Measurements from ENCODE around the gene TMEM215. TPM values are rescaled to one million over a fixed set of nuclear protein-coding genes. Genes with fewer than 3 reads are reported as not detected.

Gene TMEM215
- not detected for polyA plus RNA-seq (2013, experiment 1 of 4)
- 0.07 TPM for polyA plus RNA-seq (2013, experiment 2 of 4)
- 0.11 TPM for polyA plus RNA-seq (2013, experiment 3 of 4)
- polyA plus RNA-seq (2013, experiment 4 of 4) = not detected

- H3K36me3 ChIP-seq (ENCODE audit: control insufficient read depth, insufficient read depth, low read length) = no peaks in the 10 kb centered on the region
- H3K4me1 ChIP-seq (ENCODE audit: control insufficient read depth, insufficient read depth, low read length) = peaks cover 4% of the 10 kb centered on the region
- no peak within 1 kb of the TSS for H3K27ac ChIP-seq (ENCODE audit: insufficient read depth, low read depth, low read length, poor library complexity, severe bottlenecking)
- H3K27me3 ChIP-seq (ENCODE audit: control insufficient read depth, insufficient read depth, low read length, poor library complexity, severe bottlenecking) = peaks cover 95% of the 10 kb centered on the region
- peak within 1 kb of the TSS; percentile 48 for H3K4me3 ChIP-seq (ENCODE audit: insufficient read depth, low read depth, low read length)
- no peaks in the 10 kb centered on the region for H3K9me3 ChIP-seq (ENCODE audit: control insufficient read depth, low read length)
- WGBS, 2 experiments = 0 to 1% methylated on average over 59 of the region's 59 CpGs
Observed at GRCh38 chr9:32783168-32783891, at the start of gene TMEM215. TMEM215 (plus strand) TSS chr9:32783540; CDS start chr9:32784184, 644 bp downstream.

GRCh38 chr9:32735476-32735875 is 47.9 kb upstream of the TMEM215 start:
- Histone ChIP-seq H3K27me3 (ENCODE audit: control insufficient read depth, insufficient read depth, low read length, poor library complexity, severe bottlenecking) (no peaks in the 10 kb centered on the region), H3K9me3 (ENCODE audit: control insufficient read depth, low read length) (no peaks in the 10 kb centered on the region), H3K4me1 (ENCODE audit: control insufficient read depth, insufficient read depth, low read length) (no peaks in the 10 kb centered on the region), H3K4me3 (ENCODE audit: insufficient read depth, low read depth, low read length) (no peak overlapping the region), H3K27ac (ENCODE audit: insufficient read depth, low read depth, low read length, poor library complexity, severe bottlenecking) (no peak overlapping the region), H3K36me3 (ENCODE audit: control insufficient read depth, insufficient read depth, low read length) (no peaks in the 10 kb centered on the region)
- WGBS, 2 experiments = 89 to 96% methylated on average over 3 of the region's 3 CpGs

GRCh38 chr9:32737378-32737777 is 46.0 kb upstream of the TMEM215 start:
- Histone ChIP-seq H3K4me3 (ENCODE audit: insufficient read depth, low read depth, low read length) (no peak overlapping the region), H3K27ac (ENCODE audit: insufficient read depth, low read depth, low read length, poor library complexity, severe bottlenecking) (no peak overlapping the region), H3K36me3 (ENCODE audit: control insufficient read depth, insufficient read depth, low read length) (no peaks in the 10 kb centered on the region), H3K9me3 (ENCODE audit: control insufficient read depth, low read length) (no peaks in the 10 kb centered on the region), H3K4me1 (ENCODE audit: control insufficient read depth, insufficient read depth, low read length) (no peaks in the 10 kb centered on the region), H3K27me3 (ENCODE audit: control insufficient read depth, insufficient read depth, low read length, poor library complexity, severe bottlenecking) (no peaks in the 10 kb centered on the region)
- WGBS, 2 experiments = 89 to 94% methylated on average over 1 of the region's 1 CpG

GRCh38 chr9:32738501-32739172 is 44.7 kb upstream of the TMEM215 start:
- no peak overlapping the region for H3K27ac ChIP-seq (ENCODE audit: insufficient read depth, low read depth, low read length, poor library complexity, severe bottlenecking)
- no peaks in the 10 kb centered on the region for H3K27me3 ChIP-seq (ENCODE audit: control insufficient read depth, insufficient read depth, low read length, poor library complexity, severe bottlenecking)
- 90% methylated on average over 4 of the region's 4 CpGs for WGBS, 2 experiments
- H3K36me3 ChIP-seq (ENCODE audit: control insufficient read depth, insufficient read depth, low read length) = no peaks in the 10 kb centered on the region
- H3K9me3 ChIP-seq (ENCODE audit: control insufficient read depth, low read length) = no peaks in the 10 kb centered on the region
- H3K4me3 ChIP-seq (ENCODE audit: insufficient read depth, low read depth, low read length) = no peak overlapping the region
- H3K4me1 ChIP-seq (ENCODE audit: control insufficient read depth, insufficient read depth, low read length) = no peaks in the 10 kb centered on the region

- no peak overlapping the region for H3K27ac ChIP-seq (ENCODE audit: insufficient read depth, low read depth, low read length, poor library complexity, severe bottlenecking)
- no peaks in the 10 kb centered on the region for H3K36me3 ChIP-seq (ENCODE audit: control insufficient read depth, insufficient read depth, low read length)
- WGBS, 2 experiments = 88 to 91% methylated on average over 4 of the region's 4 CpGs
- no peaks in the 10 kb centered on the region for H3K9me3 ChIP-seq (ENCODE audit: control insufficient read depth, low read length)
- no peaks in the 10 kb centered on the region for H3K4me1 ChIP-seq (ENCODE audit: control insufficient read depth, insufficient read depth, low read length)
- H3K4me3 ChIP-seq (ENCODE audit: insufficient read depth, low read depth, low read length) = no peak overlapping the region
- no peaks in the 10 kb centered on the region for H3K27me3 ChIP-seq (ENCODE audit: control insufficient read depth, insufficient read depth, low read length, poor library complexity, severe bottlenecking)
Observed at GRCh38 chr9:32741706-32742105, 41.6 kb upstream of the TMEM215 start.

GRCh38 chr9:32742296-32742695 is 41.0 kb upstream of the TMEM215 start:
- no peak overlapping the region for H3K27ac ChIP-seq (ENCODE audit: insufficient read depth, low read depth, low read length, poor library complexity, severe bottlenecking)
- H3K9me3 ChIP-seq (ENCODE audit: control insufficient read depth, low read length) = no peaks in the 10 kb centered on the region
- no peak overlapping the region for H3K4me3 ChIP-seq (ENCODE audit: insufficient read depth, low read depth, low read length)
- H3K27me3 ChIP-seq (ENCODE audit: control insufficient read depth, insufficient read depth, low read length, poor library complexity, severe bottlenecking) = no peaks in the 10 kb centered on the region
- H3K36me3 ChIP-seq (ENCODE audit: control insufficient read depth, insufficient read depth, low read length) = no peaks in the 10 kb centered on the region
- H3K4me1 ChIP-seq (ENCODE audit: control insufficient read depth, insufficient read depth, low read length) = no peaks in the 10 kb centered on the region
- WGBS, 2 experiments = 84 to 98% methylated on average over 2 of the region's 2 CpGs

- 93% methylated on average over 2 of the region's 2 CpGs; no CpG with 5 or more reads in 1 of the 2 experiments for WGBS, 2 experiments
Observed at GRCh38 chr9:32748013-32748412, 35.3 kb upstream of the TMEM215 start.

GRCh38 chr9:32755730-32756129 is 27.6 kb upstream of the TMEM215 start:
- H3K36me3 ChIP-seq (ENCODE audit: control insufficient read depth, insufficient read depth, low read length) = no peaks in the 10 kb centered on the region
- no peaks in the 10 kb centered on the region for H3K27me3 ChIP-seq (ENCODE audit: control insufficient read depth, insufficient read depth, low read length, poor library complexity, severe bottlenecking)
- 92 to 94% methylated on average over 22 of the region's 22 CpGs for WGBS, 2 experiments
- H3K4me1 ChIP-seq (ENCODE audit: control insufficient read depth, insufficient read depth, low read length) = no peaks in the 10 kb centered on the region
- no peaks in the 10 kb centered on the region for H3K9me3 ChIP-seq (ENCODE audit: control insufficient read depth, low read length)
- H3K4me3 ChIP-seq (ENCODE audit: insufficient read depth, low read depth, low read length) = no peak overlapping the region
- no peak overlapping the region for H3K27ac ChIP-seq (ENCODE audit: insufficient read depth, low read depth, low read length, poor library complexity, severe bottlenecking)

More at GRCh38 chr9:32748013-32748412, 35.3 kb upstream of the TMEM215 start:
- Histone ChIP-seq H3K4me3 (ENCODE audit: insufficient read depth, low read depth, low read length) (no peak overlapping the region), H3K4me1 (ENCODE audit: control insufficient read depth, insufficient read depth, low read length) (no peaks in the 10 kb centered on the region), H3K27ac (ENCODE audit: insufficient read depth, low read depth, low read length, poor library complexity, severe bottlenecking) (no peak overlapping the region), H3K36me3 (ENCODE audit: control insufficient read depth, insufficient read depth, low read length) (no peaks in the 10 kb centered on the region), H3K9me3 (ENCODE audit: control insufficient read depth, low read length) (no peaks in the 10 kb centered on the region), H3K27me3 (ENCODE audit: control insufficient read depth, insufficient read depth, low read length, poor library complexity, severe bottlenecking) (no peaks in the 10 kb centered on the region)

- WGBS, 2 experiments = 91 to 92% methylated on average over 5 of the region's 5 CpGs
- Histone ChIP-seq H3K4me3 (ENCODE audit: insufficient read depth, low read depth, low read length) (no peak overlapping the region), H3K27ac (ENCODE audit: insufficient read depth, low read depth, low read length, poor library complexity, severe bottlenecking) (no peak overlapping the region), H3K36me3 (ENCODE audit: control insufficient read depth, insufficient read depth, low read length) (no peaks in the 10 kb centered on the region), H3K4me1 (ENCODE audit: control insufficient read depth, insufficient read depth, low read length) (no peaks in the 10 kb centered on the region), H3K27me3 (ENCODE audit: control insufficient read depth, insufficient read depth, low read length, poor library complexity, severe bottlenecking) (no peaks in the 10 kb centered on the region), H3K9me3 (ENCODE audit: control insufficient read depth, low read length) (no peaks in the 10 kb centered on the region)
Observed at GRCh38 chr9:32764139-32764538, 19.2 kb upstream of the TMEM215 start.

GRCh38 chr9:32775283-32775682 is 8.1 kb upstream of the TMEM215 start:
- no peaks in the 10 kb centered on the region for H3K9me3 ChIP-seq (ENCODE audit: control insufficient read depth, low read length)
- no peak overlapping the region for H3K27ac ChIP-seq (ENCODE audit: insufficient read depth, low read depth, low read length, poor library complexity, severe bottlenecking)
- WGBS, 2 experiments = 71 to 92% methylated on average over 1 of the region's 1 CpG
- no peaks in the 10 kb centered on the region for H3K4me1 ChIP-seq (ENCODE audit: control insufficient read depth, insufficient read depth, low read length)
- no peak overlapping the region for H3K4me3 ChIP-seq (ENCODE audit: insufficient read depth, low read depth, low read length)
- no peaks in the 10 kb centered on the region for H3K36me3 ChIP-seq (ENCODE audit: control insufficient read depth, insufficient read depth, low read length)
- H3K27me3 ChIP-seq (ENCODE audit: control insufficient read depth, insufficient read depth, low read length, poor library complexity, severe bottlenecking) = peaks cover 15% of the 10 kb centered on the region

Measured in ectodermal cell (in vitro differentiated cells).